Testis (tissue), 3 donors: ENCODE measurements around the gene WRNIP1. TPM values are rescaled to one million over a fixed set of nuclear protein-coding genes. Genes with fewer than 3 reads are reported as not detected.
"Not testable (repeated sequence)": the region's sequence is repeated elsewhere in the genome, so short reads cannot be mapped to it uniquely, and the experiment has no call there.

Experiments
- DNase-seq: peaks from one replicate; pipeline ENCODE4 v3.0.0-alpha.2; 2019
- H3K27ac ChIP-seq, 2 donors: fragments of 200-600 bp; sonication (generic); one replicate each; pipeline ENCODE4 v1.5.1; 2019
- H3K27me3 ChIP-seq: fragments of 200-600 bp; sonication (generic); one replicate; pipeline ENCODE4 v1.5.1; 2019
- H3K36me3 ChIP-seq: fragments of 200-600 bp; sonication (generic); one replicate; pipeline ENCODE4 v1.5.1; 2017; ENCODE audit warnings: low read depth; ENCODE audit errors: missing control alignments
- H3K4me1 ChIP-seq: fragments of 200-600 bp; sonication (generic); one replicate; pipeline ENCODE4 v1.5.1; 2019
- H3K4me3 ChIP-seq, 2 donors: fragments of 200-600 bp; sonication (generic); one replicate each; pipeline ENCODE4 v1.5.1; 2017 to 2019
- H3K9me3 ChIP-seq: fragments of 200-600 bp; sonication (generic); one replicate; pipeline ENCODE4 v1.5.1; 2017
- POLR2A ChIP-seq: fragments of 450-650 bp; IDR thresholded peaks from one replicate; pipeline ENCODE4 v1.6.1; 2017; ENCODE audit warnings: antibody characterized with exemption, mild to moderate bottlenecking, moderate library complexity
- WGBS, 2 donors: methylation state at CpG; one replicate each; pipeline ENCODE4 v1.1.5; 2018; 5-methylcytosine and 5-hydroxymethylcytosine counted together
- intact Hi-C: fragments of 100-400 bp; cut with DNase I; formaldehyde crosslinking; loops from one replicate; pipeline ENCODE4 v1.15.1; 2023; ENCODE audit warnings: low total_unique reads
- polyA plus RNA-seq: library from polyadenylated mRNA; stranded (reverse); fragments of 350-450 nt; fragmentation: Illumina TruSeq; extraction: RNeasy Lipid Tissue Mini Kit (QIAGEN cat#74804); gene quantifications from one replicate; pipeline ENCODE4 v1.2.3, GENCODE V29; 2014; ENCODE audit warnings: low read depth, low replicate concordance; ENCODE audit not compliant: insufficient read depth
- total RNA-seq, 2 donors: library from RNA; depleted of rRNA; stranded (reverse); fragments of >200 nt; gene quantifications; one replicate each; pipeline ENCODE4 v1.2.3, GENCODE V29; 2016
- TF ChIP-seq, protein P1 (sequence below), 3 experiments: fragments of 450-650 bp in 2 of 3; fragments of 200-600 bp in 1 of 3; sonication (generic) in 1 of 3; IDR thresholded peaks; one replicate each; pipeline ENCODE4 v1.5.1; 2016 to 2019; ENCODE audit warnings: antibody characterized with exemption in 3 of 3, mild to moderate bottlenecking in 2 of 3, moderate library complexity in 1 of 3

The WRNIP1 gene
- total and polyA plus RNA-seq, 3 donors from 2014 or later: 57.7 to 102 (median 95.8) TPM

- DNase-seq: no peak
- no peak overlapping the region for H3K4me3 ChIP-seq
- H3K4me1 ChIP-seq: no peaks in the 10 kb centered on the region
- H3K9me3 ChIP-seq: no peaks in the 10 kb centered on the region
- no peaks in the 10 kb centered on the region for H3K36me3 ChIP-seq
- H3K27me3 ChIP-seq: no peaks in the 10 kb centered on the region
- H3K27ac ChIP-seq: no peak overlapping the region
- TF ChIP-seq, protein P1, sequence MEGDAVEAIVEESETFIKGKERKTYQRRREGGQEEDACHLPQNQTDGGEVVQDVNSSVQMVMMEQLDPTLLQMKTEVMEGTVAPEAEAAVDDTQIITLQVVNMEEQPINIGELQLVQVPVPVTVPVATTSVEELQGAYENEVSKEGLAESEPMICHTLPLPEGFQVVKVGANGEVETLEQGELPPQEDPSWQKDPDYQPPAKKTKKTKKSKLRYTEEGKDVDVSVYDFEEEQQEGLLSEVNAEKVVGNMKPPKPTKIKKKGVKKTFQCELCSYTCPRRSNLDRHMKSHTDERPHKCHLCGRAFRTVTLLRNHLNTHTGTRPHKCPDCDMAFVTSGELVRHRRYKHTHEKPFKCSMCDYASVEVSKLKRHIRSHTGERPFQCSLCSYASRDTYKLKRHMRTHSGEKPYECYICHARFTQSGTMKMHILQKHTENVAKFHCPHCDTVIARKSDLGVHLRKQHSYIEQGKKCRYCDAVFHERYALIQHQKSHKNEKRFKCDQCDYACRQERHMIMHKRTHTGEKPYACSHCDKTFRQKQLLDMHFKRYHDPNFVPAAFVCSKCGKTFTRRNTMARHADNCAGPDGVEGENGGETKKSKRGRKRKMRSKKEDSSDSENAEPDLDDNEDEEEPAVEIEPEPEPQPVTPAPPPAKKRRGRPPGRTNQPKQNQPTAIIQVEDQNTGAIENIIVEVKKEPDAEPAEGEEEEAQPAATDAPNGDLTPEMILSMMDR (IDR thresholded peaks at IDR 0.05): peak in 2 of 3 experiments; percentile 38 to 42
- no peak for TF ChIP-seq POLR2A
- 61 to 73% methylated on average over 8 of the region's 8 CpGs for WGBS, 2 donors
- intact Hi-C loops: no loop called here
Measured at GRCh38 chr6:2760882-2761842, 4.0 kb upstream of the WRNIP1 start.

DNA sequence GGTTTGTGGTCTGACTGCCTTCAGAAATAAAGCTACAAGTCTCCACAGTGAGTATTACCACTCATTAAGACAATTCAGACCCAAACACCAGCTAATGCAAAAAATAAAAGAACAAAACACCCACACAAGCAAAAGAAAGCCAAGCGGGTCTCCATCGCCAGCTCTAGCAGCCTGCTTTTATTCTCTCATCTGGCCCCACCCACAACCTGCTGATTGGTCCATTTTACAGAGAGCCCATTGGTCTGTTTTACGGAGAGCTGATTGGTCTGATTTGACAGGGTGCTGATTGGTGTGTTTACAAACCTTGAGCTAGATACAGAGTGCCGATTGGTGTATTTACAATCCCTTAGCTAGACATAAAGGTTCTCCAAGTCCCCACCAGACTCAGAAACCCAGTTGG is 2.3 kb upstream of the WRNIP1 start:
- WGBS, 2 donors: 59 to 77% methylated on average over 4 of the region's 4 CpGs
- DNase-seq: peak; percentile 86
- H3K4me1 ChIP-seq, H3K9me3 ChIP-seq, H3K27ac ChIP-seq, H3K36me3 ChIP-seq, intact Hi-C loops, H3K27me3 ChIP-seq: not testable (repeated sequence)
- H3K4me3 ChIP-seq: peak overlapping the region; percentile 66 to 80

DNA sequence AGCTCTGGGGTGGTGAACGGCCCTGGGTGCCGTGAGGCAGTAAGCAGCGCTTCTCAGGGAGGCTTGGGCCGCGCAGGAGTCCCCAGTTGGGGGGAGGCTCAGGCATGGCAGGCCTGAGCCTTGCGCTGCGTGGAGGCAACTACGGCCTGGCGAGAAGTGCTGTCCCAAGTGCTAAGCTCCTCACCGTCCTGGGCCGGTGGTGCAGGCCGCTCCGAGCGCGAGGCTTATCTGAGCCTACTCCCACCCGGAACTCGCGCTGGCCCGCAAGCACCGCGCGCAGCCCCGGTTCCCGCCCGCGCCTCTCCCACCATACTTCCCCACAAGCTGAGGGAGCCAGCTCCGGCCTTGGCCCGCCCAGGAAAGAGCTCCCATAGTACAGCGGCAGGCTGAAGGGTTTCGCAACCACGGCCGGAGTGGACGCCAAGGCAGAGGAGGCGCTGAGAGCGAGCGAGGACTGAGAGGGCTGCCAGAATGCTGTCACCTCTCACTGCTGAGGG is 1.8 kb upstream of the WRNIP1 start:
- H3K4me3 ChIP-seq: peak overlapping the region; percentile 66 to 80
- peaks cover 11% of the 10 kb centered on the region for H3K4me1 ChIP-seq
- H3K36me3 ChIP-seq: no peaks in the 10 kb centered on the region
- intact Hi-C loops: no loop called here
- no peak for DNase-seq
- H3K9me3 ChIP-seq: no peaks in the 10 kb centered on the region
- H3K27ac ChIP-seq: peak overlapping the region; percentile 53 to 94
- WGBS, 2 donors: 70 to 93% methylated on average over 21 to 36 of the region's 36 CpGs
- H3K27me3 ChIP-seq: no peaks in the 10 kb centered on the region
- TF ChIP-seq POLR2A: no peak
- TF ChIP-seq, protein P1 (IDR thresholded peaks at IDR 0.05): no peak

GRCh38 chr6:2763876-2764540 is 1.2 kb upstream of the WRNIP1 start:
- peaks cover 11% of the 10 kb centered on the region for H3K4me1 ChIP-seq
- peak overlapping the region; percentile 66 to 80 for H3K4me3 ChIP-seq
- intact Hi-C loops: no loop called here
- WGBS, 2 donors: 50 to 64% methylated on average over 27 of the region's 27 CpGs
- TF ChIP-seq POLR2A: no peak
- TF ChIP-seq, protein P1 (IDR thresholded peaks at IDR 0.05): no peak
- no peaks in the 10 kb centered on the region for H3K27me3 ChIP-seq
- DNase-seq: peak; percentile 34
- peak overlapping the region; percentile 87 to 94 for H3K27ac ChIP-seq
- no peaks in the 10 kb centered on the region for H3K36me3 ChIP-seq
- no peaks in the 10 kb centered on the region for H3K9me3 ChIP-seq

DNA sequence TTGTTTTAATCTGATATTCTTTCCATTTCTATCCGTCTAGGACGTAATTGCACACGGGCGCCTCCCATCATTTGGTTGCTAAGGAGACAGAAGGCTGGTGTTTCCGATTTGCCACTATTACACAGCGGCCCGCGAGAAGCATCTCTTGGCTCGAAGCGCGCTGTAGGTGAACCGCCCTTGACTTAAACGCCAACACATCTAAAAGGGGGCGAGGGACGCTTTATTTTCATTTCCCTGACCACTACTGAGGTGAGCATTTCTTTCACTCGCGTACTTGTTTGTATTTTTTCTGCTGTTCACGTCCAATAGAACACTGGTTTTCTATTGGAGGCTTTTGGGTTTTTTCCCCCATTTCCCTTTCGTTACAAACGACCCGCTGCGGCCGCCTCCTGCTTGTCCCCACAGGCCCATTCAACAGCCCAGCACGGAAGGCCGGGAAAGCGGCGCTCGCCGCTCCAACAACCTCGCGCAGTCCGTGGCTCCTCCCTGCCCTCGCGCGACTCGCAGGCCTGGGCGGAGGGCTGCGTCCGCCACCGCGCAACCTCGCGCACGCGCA is 505 bp upstream of the WRNIP1 start:
- H3K9me3 ChIP-seq: no peaks in the 10 kb centered on the region
- H3K4me3 ChIP-seq: peak overlapping the region; percentile 66 to 80
- H3K4me1 ChIP-seq: peaks cover 11% of the 10 kb centered on the region
- H3K27ac ChIP-seq: peak overlapping the region; percentile 87 to 94
- H3K27me3 ChIP-seq: no peaks in the 10 kb centered on the region
- no peaks in the 10 kb centered on the region for H3K36me3 ChIP-seq
- 0 to 1% methylated on average over 23 to 45 of the region's 45 CpGs for WGBS, 2 donors
- no peak for TF ChIP-seq POLR2A
- TF ChIP-seq, protein P1 (IDR thresholded peaks at IDR 0.05): no peak
- DNase-seq: peak; percentile 78
- intact Hi-C loops: no loop called here
